GM12865 (cell line): ENCODE results near the gene ANKRD13D.

Experiments
- DNase-seq: peaks from one replicate; pipeline ENCODE4 v3.0.0; 2010; ENCODE audit warnings: low read depth
- H3K4me3 ChIP-seq: 2 replicates; pipeline ENCODE4 v1.5.1; 2011; ENCODE audit warnings: mild to moderate bottlenecking, low read depth, low read length, control low read depth
- TF ChIP-seq, protein P1 (sequence below): IDR thresholded peaks from 2 replicates; pipeline ENCODE4 v1.5.1; 2011; ENCODE audit warnings: low read length, control low read depth, low read depth, inconsistent platforms; ENCODE audit not compliant: insufficient read depth; ENCODE audit errors: missing control alignments

ANKRD13D gene

DNA sequence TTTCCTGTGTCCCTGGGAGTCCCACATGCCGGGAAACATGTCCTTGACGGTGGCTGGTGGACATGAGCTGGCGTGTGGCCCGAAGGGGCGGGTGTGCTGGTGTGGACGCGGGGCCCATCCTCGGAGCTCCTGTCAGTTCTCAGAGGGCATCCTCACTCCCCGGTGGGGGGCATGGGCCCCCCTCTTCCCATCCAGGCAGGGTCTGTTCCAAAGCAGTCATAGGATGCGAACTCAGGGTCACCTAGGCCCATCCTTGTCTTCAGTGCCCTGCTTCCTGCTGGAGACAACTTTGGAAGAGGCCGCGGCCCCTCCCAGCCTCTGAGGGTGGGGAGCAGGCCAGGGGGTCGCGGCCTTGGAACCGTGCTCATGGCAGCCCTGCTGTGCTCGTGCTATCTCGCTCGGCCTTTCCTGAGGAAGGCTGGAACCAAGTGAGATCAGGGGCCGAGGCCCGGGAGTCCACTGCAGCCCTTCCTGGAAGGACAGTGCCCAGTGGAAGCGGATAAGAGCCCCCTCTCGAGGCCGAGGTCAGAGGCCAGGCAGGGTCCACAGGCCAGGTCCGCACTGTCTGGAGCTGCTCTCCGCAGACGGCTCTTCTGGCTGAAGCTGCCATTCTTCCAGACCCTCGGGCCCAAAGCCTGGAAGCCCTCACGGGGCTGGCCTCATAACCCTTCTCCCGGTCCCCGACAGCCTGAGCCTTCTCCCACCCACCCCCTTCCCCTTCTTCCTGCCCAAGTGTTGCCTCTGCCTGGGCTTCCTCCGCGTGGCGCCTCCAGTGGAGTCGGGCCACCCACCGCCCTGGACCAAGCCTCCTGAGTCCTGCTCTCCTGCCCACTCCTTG, 14.1 kb upstream of the ANKRD13D start:
- TF ChIP-seq, protein P1, sequence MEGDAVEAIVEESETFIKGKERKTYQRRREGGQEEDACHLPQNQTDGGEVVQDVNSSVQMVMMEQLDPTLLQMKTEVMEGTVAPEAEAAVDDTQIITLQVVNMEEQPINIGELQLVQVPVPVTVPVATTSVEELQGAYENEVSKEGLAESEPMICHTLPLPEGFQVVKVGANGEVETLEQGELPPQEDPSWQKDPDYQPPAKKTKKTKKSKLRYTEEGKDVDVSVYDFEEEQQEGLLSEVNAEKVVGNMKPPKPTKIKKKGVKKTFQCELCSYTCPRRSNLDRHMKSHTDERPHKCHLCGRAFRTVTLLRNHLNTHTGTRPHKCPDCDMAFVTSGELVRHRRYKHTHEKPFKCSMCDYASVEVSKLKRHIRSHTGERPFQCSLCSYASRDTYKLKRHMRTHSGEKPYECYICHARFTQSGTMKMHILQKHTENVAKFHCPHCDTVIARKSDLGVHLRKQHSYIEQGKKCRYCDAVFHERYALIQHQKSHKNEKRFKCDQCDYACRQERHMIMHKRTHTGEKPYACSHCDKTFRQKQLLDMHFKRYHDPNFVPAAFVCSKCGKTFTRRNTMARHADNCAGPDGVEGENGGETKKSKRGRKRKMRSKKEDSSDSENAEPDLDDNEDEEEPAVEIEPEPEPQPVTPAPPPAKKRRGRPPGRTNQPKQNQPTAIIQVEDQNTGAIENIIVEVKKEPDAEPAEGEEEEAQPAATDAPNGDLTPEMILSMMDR = no peak
- DNase-seq = no peak
- H3K4me3 ChIP-seq = no peak overlapping the region

DNA sequence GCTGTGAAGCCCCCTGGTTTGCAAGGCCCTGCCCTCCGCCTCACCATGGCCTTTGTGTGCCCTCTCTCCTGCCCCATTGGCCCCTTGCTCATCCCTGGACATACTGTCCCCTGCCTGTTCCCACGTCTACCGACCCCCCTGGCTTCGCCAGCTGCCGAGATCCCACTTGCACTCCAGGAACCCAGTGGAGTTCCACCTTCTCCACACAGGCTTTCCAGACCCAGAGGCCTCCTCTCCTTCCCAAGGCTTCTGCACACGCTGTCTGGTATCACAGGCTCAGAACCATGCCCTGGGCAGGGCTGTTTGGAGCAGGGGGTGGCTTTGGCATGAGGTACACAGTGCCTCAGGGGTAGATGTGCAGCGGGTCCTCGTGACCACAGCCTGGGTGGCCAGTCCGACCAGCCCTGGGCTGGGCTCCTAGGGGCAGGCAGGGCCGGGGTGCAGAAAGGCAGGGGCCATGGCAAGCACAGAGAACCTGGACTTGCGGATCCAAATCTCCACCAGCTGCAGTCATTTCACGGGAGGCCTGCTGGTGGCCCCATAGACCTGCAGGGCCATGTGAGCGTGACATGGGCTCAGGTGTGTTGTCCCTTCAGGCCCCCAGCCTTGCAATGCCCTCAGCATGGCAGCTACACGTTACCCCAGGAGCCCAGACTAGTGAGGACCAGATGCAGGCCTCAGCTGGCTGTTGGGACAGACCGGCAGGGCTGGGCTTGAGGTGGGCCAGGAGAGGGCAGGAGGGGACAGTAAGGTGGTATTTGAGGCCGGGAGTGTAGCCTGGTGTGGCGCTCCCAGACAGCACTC, 13.3 kb upstream of the ANKRD13D start:
- DNase-seq = no peak
- TF ChIP-seq, protein P1 = no peak
- 0 out of 2 replicates have a peak overlapping the region, but pooled peaks have one; percentile 65 for H3K4me3 ChIP-seq

DNA sequence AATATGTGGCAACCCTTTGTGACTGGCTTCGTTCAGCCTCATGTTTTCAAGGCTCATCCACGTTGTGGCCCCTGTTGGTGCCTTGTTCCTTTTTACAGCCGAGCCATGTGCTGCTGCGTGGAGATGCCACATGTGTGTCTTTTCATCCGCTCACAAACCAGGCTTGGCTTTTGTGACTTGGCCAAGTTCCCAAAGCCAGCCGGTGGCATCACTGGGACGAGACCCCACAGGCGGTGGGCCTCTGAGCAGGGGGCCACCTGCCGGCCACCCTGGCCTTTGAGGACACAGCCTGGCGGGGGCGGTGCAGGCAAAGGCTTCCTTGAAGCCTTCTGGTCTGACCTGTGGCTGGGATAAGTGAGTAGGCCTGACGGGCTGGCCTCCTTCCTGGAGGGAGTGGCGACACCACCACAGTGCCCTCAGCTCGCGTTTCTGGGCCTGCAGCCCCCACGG, 12.3 kb upstream of the ANKRD13D start:
- TF ChIP-seq, protein P1 = peak; percentile 30
- H3K4me3 ChIP-seq = peak overlapping the region; percentile 65
- peak; percentile 80 for DNase-seq

DNA sequence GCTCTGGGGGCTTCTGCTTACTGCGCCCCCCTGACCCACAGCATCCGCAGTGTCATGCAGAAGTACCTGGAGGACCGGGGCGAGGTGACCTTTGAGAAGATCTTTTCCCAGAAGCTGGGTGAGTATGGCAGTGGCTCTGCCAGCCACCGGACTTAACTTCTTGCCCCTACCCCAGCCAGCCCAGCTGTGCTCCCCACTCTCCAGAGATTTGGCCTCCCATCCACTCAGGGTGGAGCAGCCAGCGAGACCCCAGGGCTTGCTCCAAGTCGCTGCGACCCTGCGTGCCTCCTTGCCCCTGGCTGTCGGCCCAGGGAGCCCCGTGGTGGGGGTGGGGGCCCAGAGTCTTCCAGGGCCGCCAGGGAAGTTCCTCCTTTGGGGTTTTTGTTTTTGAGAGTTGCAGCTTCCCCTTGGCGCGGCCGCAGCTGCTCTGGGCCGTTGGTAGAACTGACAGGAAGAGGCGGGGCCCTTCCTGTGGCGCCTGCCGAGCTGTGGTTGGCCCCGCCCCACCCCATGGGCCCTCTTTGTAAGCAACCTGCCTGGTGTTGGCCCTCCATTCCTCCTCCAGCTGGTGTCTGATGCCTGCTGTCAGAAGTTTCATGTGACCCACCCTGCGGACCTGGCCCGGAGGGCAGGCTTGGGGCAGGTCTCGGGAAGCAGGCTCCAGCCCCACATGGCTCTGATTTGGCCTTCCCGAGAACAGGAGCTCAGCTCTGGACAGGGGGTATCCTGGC, 11.7 kb upstream of the ANKRD13D start:
- H3K4me3 ChIP-seq = peak overlapping the region; percentile 65
- TF ChIP-seq, protein P1 = no peak
- DNase-seq = peak; percentile 98

DNA sequence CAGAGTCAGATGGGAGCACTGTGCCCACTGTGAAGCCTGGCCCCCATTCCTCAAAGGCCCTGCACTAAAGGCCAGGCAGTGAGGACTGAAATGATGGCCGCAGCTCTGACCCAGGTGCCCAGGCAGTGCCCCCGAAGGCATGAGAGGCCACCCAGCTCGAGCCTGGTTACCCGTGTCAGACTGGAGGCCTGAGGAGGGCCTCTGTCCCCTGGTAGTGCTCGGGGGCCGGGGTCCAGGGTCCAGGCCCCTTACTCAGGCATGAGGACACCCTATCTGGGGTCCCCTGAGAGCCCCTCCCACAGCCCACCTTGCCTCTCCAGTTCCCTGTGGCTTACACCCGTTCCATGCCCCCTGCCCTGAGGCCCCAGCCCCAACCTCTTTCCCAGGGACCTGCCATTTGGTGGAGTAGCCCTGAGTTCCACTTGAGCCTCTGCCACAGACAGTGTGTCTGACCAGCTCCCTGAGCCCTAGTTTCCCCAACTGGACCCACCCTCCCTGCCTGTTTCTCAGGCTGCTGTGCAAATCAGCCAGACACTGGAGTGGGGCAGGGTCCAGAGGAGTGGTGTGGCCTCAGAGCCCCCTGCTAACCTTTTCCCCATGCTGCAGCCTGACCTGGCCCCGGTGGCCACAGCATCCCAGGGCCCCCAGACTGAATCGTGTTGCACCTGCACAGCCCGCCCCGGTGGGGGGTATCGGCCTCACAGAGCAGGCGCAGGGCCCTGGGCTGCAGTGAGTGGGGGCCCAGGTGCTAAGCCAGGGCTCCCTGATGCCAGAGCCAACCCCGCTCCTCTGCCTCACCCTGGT, 10.8 kb upstream of the ANKRD13D start:
- DNase-seq = no peak
- TF ChIP-seq, protein P1 = no peak
- H3K4me3 ChIP-seq = peak overlapping the region; percentile 65
